ENCODE data around the gene PCLO.

The PCLO gene

DNA sequence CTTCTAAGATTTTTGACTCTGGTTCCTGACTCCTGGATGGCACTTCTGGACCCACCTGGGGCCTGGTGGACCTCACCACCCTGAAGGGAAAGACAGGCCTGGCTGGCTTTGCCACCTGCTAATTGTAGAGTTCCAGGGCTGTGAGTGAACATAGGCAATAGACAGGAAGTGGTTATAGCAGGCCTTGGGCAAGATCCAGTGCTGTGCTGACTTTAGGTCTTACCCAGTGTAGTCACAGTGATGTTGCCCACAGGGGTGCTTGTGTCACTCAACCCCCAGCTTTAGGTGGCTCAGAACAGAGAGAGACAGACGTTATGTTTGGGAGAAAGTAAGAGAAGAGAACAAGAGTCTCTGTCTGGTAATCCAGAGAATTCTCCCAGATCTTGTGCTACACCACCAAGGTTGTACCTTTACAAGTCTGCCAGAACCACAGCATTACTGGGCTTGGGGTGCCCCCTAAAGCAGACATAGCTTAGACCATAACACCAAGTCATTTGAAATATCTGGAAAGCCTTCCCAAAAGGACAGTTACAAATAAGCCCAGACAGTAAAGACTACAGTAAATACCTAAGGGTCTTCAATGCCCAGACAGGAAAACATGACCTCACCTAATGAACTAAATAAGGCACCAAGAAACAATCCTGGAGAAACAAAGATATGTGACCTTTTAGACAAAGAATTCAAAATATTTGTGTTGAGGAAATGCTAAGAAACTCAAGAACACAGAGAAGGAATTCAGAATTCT lies 303.4 kb downstream of the PCLO start:
- H3K27me3 ChIP-seq (ENCODE audit: control insufficient read depth in 2 of 2, insufficient read depth in 2 of 2, low read length in 2 of 2): no peaks in the 10 kb centered on the region
- H3K27ac ChIP-seq (ENCODE audit: low read depth in 2 of 2, low read length in 2 of 2): no peak overlapping the region
- H3K4me3 ChIP-seq (ENCODE audit: low read length in 2 of 2): no peak overlapping the region
- no peaks in the 10 kb centered on the region for H3K4me1 ChIP-seq (ENCODE audit: control insufficient read depth in 2 of 2, insufficient read depth in 2 of 2, low read length in 2 of 2)
- H3K9ac ChIP-seq (ENCODE audit: low read depth in 1 of 2, low read length in 2 of 2): no peak overlapping the region
- H3K9me3 ChIP-seq (ENCODE audit: control insufficient read depth in 2 of 2, low read length in 2 of 2): no peaks in the 10 kb centered on the region
- no peaks in the 10 kb centered on the region for H3K36me3 ChIP-seq (ENCODE audit: control insufficient read depth in 2 of 2, insufficient read depth in 2 of 2, low read length in 2 of 2)

- H3K27ac ChIP-seq (ENCODE audit: low read depth in 2 of 2, low read length in 2 of 2): no peak overlapping the region
- H3K27me3 ChIP-seq (ENCODE audit: control insufficient read depth in 2 of 2, insufficient read depth in 2 of 2, low read length in 2 of 2): no peaks in the 10 kb centered on the region
- H3K9me3 ChIP-seq (ENCODE audit: control insufficient read depth in 2 of 2, low read length in 2 of 2): no peaks in the 10 kb centered on the region
- no peak overlapping the region for H3K4me3 ChIP-seq (ENCODE audit: low read length in 2 of 2)
- H3K36me3 ChIP-seq (ENCODE audit: control insufficient read depth in 2 of 2, insufficient read depth in 2 of 2, low read length in 2 of 2): no peaks in the 10 kb centered on the region
- H3K4me1 ChIP-seq (ENCODE audit: control insufficient read depth in 2 of 2, insufficient read depth in 2 of 2, low read length in 2 of 2): no peaks in the 10 kb centered on the region
- H3K9ac ChIP-seq (ENCODE audit: low read depth in 1 of 2, low read length in 2 of 2): no peak overlapping the region
These were observed 311.6 kb downstream of the PCLO start for GRCh38 chr7:82851121-82851520.

DNA sequence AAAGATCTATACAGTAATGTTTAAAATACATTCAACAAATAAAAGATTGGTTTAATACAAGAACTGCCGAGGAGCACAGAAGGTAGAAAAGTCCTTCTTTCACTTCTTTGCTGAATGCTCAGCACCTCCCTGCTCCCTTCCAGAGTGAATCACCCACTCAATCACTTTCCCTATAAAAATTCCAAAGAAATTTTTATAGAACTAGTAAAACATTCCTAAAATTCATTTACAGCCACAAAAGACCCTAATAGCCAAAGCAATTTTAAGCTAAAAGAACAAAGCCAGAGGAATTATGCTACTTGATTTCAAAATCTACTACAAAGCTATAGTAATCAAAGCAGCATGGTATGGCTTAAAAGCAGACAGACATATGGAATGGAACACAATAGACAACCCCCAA lies 320.9 kb downstream of the PCLO start:
- Histone ChIP-seq H3K27ac (ENCODE audit: low read depth in 2 of 2, low read length in 2 of 2) (no peak overlapping the region), H3K4me1 (ENCODE audit: control insufficient read depth in 2 of 2, insufficient read depth in 2 of 2, low read length in 2 of 2) (no peaks in the 10 kb centered on the region), H3K27me3 (ENCODE audit: control insufficient read depth in 2 of 2, insufficient read depth in 2 of 2, low read length in 2 of 2) (no peaks in the 10 kb centered on the region), H3K4me3 (ENCODE audit: low read length in 2 of 2) (no peak overlapping the region), H3K9me3 (ENCODE audit: control insufficient read depth in 2 of 2, low read length in 2 of 2) (no peaks in the 10 kb centered on the region), H3K9ac (ENCODE audit: low read depth in 1 of 2, low read length in 2 of 2) (no peak overlapping the region), H3K36me3 (ENCODE audit: control insufficient read depth in 2 of 2, insufficient read depth in 2 of 2, low read length in 2 of 2) (no peaks in the 10 kb centered on the region)

DNA sequence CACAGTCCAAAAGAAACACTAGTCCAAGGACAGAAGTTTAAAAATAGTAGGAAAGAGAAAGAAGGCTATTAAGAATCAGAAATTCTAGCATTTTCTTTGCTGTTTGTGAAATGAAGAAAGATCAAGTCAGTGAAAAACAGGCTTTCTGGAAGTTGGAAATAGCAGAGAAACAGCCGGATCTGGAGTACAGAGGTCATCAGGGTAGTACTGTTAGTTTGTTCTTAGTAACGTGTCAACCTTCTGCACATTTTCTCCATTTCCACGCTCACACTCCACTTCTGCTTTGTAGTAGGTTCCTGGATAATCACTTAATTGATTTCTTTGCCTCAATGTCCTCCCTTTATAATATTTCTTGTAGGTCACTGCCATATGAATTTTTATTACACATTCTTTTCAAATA lies 322.6 kb downstream of the PCLO start:
- Histone ChIP-seq H3K9ac (ENCODE audit: low read depth in 1 of 2, low read length in 2 of 2) (no peak overlapping the region), H3K9me3 (ENCODE audit: control insufficient read depth in 2 of 2, low read length in 2 of 2) (no peaks in the 10 kb centered on the region), H3K4me3 (ENCODE audit: low read length in 2 of 2) (no peak overlapping the region), H3K4me1 (ENCODE audit: control insufficient read depth in 2 of 2, insufficient read depth in 2 of 2, low read length in 2 of 2) (no peaks in the 10 kb centered on the region), H3K27me3 (ENCODE audit: control insufficient read depth in 2 of 2, insufficient read depth in 2 of 2, low read length in 2 of 2) (no peaks in the 10 kb centered on the region), H3K36me3 (ENCODE audit: control insufficient read depth in 2 of 2, insufficient read depth in 2 of 2, low read length in 2 of 2) (no peaks in the 10 kb centered on the region), H3K27ac (ENCODE audit: low read depth in 2 of 2, low read length in 2 of 2) (no peak overlapping the region)

DNA sequence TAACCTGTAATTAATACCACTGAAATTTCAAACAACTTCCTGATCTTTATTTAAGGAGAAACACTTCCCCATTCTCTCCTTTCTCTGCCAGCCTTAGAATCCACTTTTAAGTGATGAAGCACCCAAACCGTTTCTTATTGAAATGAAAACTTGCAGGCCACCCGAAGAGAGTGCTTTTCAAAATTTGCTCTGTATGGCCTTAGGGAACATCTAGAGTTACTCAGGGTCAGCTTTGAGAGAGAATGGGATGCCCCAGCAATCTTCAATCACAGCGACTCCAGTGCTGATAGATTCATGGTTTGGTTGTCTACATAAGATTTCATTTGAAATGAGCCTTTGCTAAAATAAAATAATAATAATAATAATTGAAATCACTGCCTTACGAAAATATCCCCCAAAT lies 323.1 kb downstream of the PCLO start:
- no peaks in the 10 kb centered on the region for H3K27me3 ChIP-seq (ENCODE audit: control insufficient read depth in 2 of 2, insufficient read depth in 2 of 2, low read length in 2 of 2)
- H3K4me3 ChIP-seq (ENCODE audit: low read length in 2 of 2): no peak overlapping the region
- no peak overlapping the region for H3K27ac ChIP-seq (ENCODE audit: low read depth in 2 of 2, low read length in 2 of 2)
- H3K9ac ChIP-seq (ENCODE audit: low read depth in 1 of 2, low read length in 2 of 2): no peak overlapping the region
- no peaks in the 10 kb centered on the region for H3K9me3 ChIP-seq (ENCODE audit: control insufficient read depth in 2 of 2, low read length in 2 of 2)
- H3K36me3 ChIP-seq (ENCODE audit: control insufficient read depth in 2 of 2, insufficient read depth in 2 of 2, low read length in 2 of 2): no peaks in the 10 kb centered on the region
- no peaks in the 10 kb centered on the region for H3K4me1 ChIP-seq (ENCODE audit: control insufficient read depth in 2 of 2, insufficient read depth in 2 of 2, low read length in 2 of 2)

GRCh38 chr7:82839063-82839462 lies 323.6 kb downstream of the PCLO start:
- Histone ChIP-seq H3K27me3 (ENCODE audit: control insufficient read depth in 2 of 2, insufficient read depth in 2 of 2, low read length in 2 of 2) (no peaks in the 10 kb centered on the region), H3K9me3 (ENCODE audit: control insufficient read depth in 2 of 2, low read length in 2 of 2) (no peaks in the 10 kb centered on the region), H3K36me3 (ENCODE audit: control insufficient read depth in 2 of 2, insufficient read depth in 2 of 2, low read length in 2 of 2) (no peaks in the 10 kb centered on the region), H3K4me1 (ENCODE audit: control insufficient read depth in 2 of 2, insufficient read depth in 2 of 2, low read length in 2 of 2) (no peaks in the 10 kb centered on the region), H3K9ac (ENCODE audit: low read depth in 1 of 2, low read length in 2 of 2) (no peak overlapping the region), H3K4me3 (ENCODE audit: low read length in 2 of 2) (no peak overlapping the region), H3K27ac (ENCODE audit: low read depth in 2 of 2, low read length in 2 of 2) (no peak overlapping the region)

GRCh38 chr7:82838314-82838713 lies 324.4 kb downstream of the PCLO start:
- Histone ChIP-seq H3K27ac (ENCODE audit: low read depth in 2 of 2, low read length in 2 of 2) (no peak overlapping the region), H3K36me3 (ENCODE audit: control insufficient read depth in 2 of 2, insufficient read depth in 2 of 2, low read length in 2 of 2) (no peaks in the 10 kb centered on the region), H3K9ac (ENCODE audit: low read depth in 1 of 2, low read length in 2 of 2) (no peak overlapping the region), H3K4me3 (ENCODE audit: low read length in 2 of 2) (no peak overlapping the region), H3K9me3 (ENCODE audit: control insufficient read depth in 2 of 2, low read length in 2 of 2) (no peaks in the 10 kb centered on the region), H3K4me1 (ENCODE audit: control insufficient read depth in 2 of 2, insufficient read depth in 2 of 2, low read length in 2 of 2) (no peaks in the 10 kb centered on the region), H3K27me3 (ENCODE audit: control insufficient read depth in 2 of 2, insufficient read depth in 2 of 2, low read length in 2 of 2) (no peaks in the 10 kb centered on the region)

- no peaks in the 10 kb centered on the region for H3K27me3 ChIP-seq (ENCODE audit: control insufficient read depth in 2 of 2, insufficient read depth in 2 of 2, low read length in 2 of 2)
- no peaks in the 10 kb centered on the region for H3K9me3 ChIP-seq (ENCODE audit: control insufficient read depth in 2 of 2, low read length in 2 of 2)
- H3K9ac ChIP-seq (ENCODE audit: low read depth in 1 of 2, low read length in 2 of 2): no peak overlapping the region
- H3K4me3 ChIP-seq (ENCODE audit: low read length in 2 of 2): no peak overlapping the region
- H3K4me1 ChIP-seq (ENCODE audit: control insufficient read depth in 2 of 2, insufficient read depth in 2 of 2, low read length in 2 of 2): no peaks in the 10 kb centered on the region
- no peak overlapping the region for H3K27ac ChIP-seq (ENCODE audit: low read depth in 2 of 2, low read length in 2 of 2)
- no peaks in the 10 kb centered on the region for H3K36me3 ChIP-seq (ENCODE audit: control insufficient read depth in 2 of 2, insufficient read depth in 2 of 2, low read length in 2 of 2)
These were observed 339.6 kb downstream of the PCLO start for GRCh38 chr7:82823073-82823472.

DNA sequence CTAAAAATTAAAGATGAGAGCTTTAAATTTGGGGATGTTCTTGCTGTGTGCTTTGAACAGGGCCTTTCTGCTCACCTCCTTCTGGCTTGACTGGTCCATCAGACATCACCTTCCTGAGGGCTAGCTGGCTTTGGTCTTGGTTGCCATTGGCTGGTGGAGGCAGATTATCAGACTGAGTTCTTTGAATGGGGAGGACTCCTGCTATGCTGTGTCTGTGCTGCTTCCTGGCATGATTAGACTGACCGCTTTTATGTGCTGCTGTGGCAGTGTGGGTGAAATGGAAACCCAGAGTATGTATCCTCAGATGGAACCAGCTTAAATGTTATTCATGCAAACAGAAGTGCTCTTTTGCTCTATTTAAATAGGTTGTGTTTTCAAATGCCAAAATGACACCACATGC lies 341.6 kb downstream of the PCLO start:
- H3K4me1 ChIP-seq (ENCODE audit: control insufficient read depth in 2 of 2, insufficient read depth in 2 of 2, low read length in 2 of 2): no peaks in the 10 kb centered on the region
- H3K4me3 ChIP-seq (ENCODE audit: low read length in 2 of 2): no peak overlapping the region
- H3K9ac ChIP-seq (ENCODE audit: low read depth in 1 of 2, low read length in 2 of 2): no peak overlapping the region

DNA sequence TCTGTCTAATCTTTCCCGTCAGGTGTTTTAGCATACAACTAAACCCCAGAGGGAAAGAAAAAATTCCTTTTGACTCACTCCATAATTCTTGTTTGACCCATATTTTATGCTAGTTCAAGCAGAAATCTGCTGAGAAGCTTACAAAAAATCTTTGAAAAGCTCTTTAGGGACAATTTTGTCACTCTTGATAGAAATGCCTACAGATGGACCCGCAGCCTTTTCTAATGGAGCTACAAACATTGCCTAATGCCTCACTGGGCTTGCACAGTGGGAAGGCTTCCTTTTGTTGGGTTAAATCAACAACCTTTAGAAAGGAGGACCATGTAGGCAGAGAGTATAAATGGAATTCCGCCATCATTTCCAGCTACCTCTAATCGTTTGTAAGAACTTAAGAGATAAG lies 344.5 kb downstream of the PCLO start:
- Histone ChIP-seq H3K4me1 (ENCODE audit: control insufficient read depth in 2 of 2, insufficient read depth in 2 of 2, low read length in 2 of 2) (no peaks in the 10 kb centered on the region), H3K36me3 (ENCODE audit: control insufficient read depth in 2 of 2, insufficient read depth in 2 of 2, low read length in 2 of 2) (no peaks in the 10 kb centered on the region), H3K9me3 (ENCODE audit: control insufficient read depth in 2 of 2, low read length in 2 of 2) (no peaks in the 10 kb centered on the region), H3K27me3 (ENCODE audit: control insufficient read depth in 2 of 2, insufficient read depth in 2 of 2, low read length in 2 of 2) (no peaks in the 10 kb centered on the region), H3K9ac (ENCODE audit: low read depth in 1 of 2, low read length in 2 of 2) (no peak overlapping the region), H3K27ac (ENCODE audit: low read depth in 2 of 2, low read length in 2 of 2) (no peak overlapping the region), H3K4me3 (ENCODE audit: low read length in 2 of 2) (no peak overlapping the region)

More for the DNA sequence above, 341.6 kb downstream of the PCLO start:
- H3K27ac ChIP-seq (ENCODE audit: low read depth in 2 of 2, low read length in 2 of 2): no peak overlapping the region
- no peaks in the 10 kb centered on the region for H3K9me3 ChIP-seq (ENCODE audit: control insufficient read depth in 2 of 2, low read length in 2 of 2)
- no peaks in the 10 kb centered on the region for H3K27me3 ChIP-seq (ENCODE audit: control insufficient read depth in 2 of 2, insufficient read depth in 2 of 2, low read length in 2 of 2)
- no peaks in the 10 kb centered on the region for H3K36me3 ChIP-seq (ENCODE audit: control insufficient read depth in 2 of 2, insufficient read depth in 2 of 2, low read length in 2 of 2)

- H3K4me1 ChIP-seq (ENCODE audit: control insufficient read depth in 2 of 2, insufficient read depth in 2 of 2, low read length in 2 of 2): no peaks in the 10 kb centered on the region
- H3K4me3 ChIP-seq (ENCODE audit: low read length in 2 of 2): no peak overlapping the region
These were observed 346.4 kb downstream of the PCLO start for GRCh38 chr7:82816272-82816671.

More at GRCh38 chr7:82816272-82816671, 346.4 kb downstream of the PCLO start:
- Histone ChIP-seq H3K9me3 (ENCODE audit: control insufficient read depth in 2 of 2, low read length in 2 of 2) (no peaks in the 10 kb centered on the region), H3K27me3 (ENCODE audit: control insufficient read depth in 2 of 2, insufficient read depth in 2 of 2, low read length in 2 of 2) (no peaks in the 10 kb centered on the region), H3K27ac (ENCODE audit: low read depth in 2 of 2, low read length in 2 of 2) (no peak overlapping the region), H3K36me3 (ENCODE audit: control insufficient read depth in 2 of 2, insufficient read depth in 2 of 2, low read length in 2 of 2) (no peaks in the 10 kb centered on the region), H3K9ac (ENCODE audit: low read depth in 1 of 2, low read length in 2 of 2) (no peak overlapping the region)
